H9 (cell line): ENCODE results near the gene SNX2. TPM values are rescaled to one million over a fixed set of nuclear protein-coding genes. Genes with fewer than 3 reads are reported as not detected.

Experiments used
- DNase-seq: peaks from one replicate; pipeline ENCODE4 v3.0.0-alpha.2; 2017
- H2AFZ ChIP-seq: one replicate; pipeline ENCODE4 v1.6.1; 2013; ENCODE audit warnings: mild to moderate bottlenecking, low read length, control low read depth, moderate library complexity
- H2AK5ac ChIP-seq: 2 replicates; pipeline ENCODE4 v1.6.1; 2013; ENCODE audit warnings: low read length, control low read depth, mixed read lengths; ENCODE audit not compliant: insufficient read length
- H2BK120ac ChIP-seq: one replicate; pipeline ENCODE4 v1.6.1; 2013; ENCODE audit warnings: low read depth, mild to moderate bottlenecking, low read length, control low read depth, inconsistent platforms; ENCODE audit not compliant: poor library complexity, severe bottlenecking
- H2BK12ac ChIP-seq: 2 replicates; pipeline ENCODE4 v1.6.1; 2013; ENCODE audit warnings: low read length, control low read depth, mixed read lengths, low read depth; ENCODE audit not compliant: insufficient read length
- H2BK15ac ChIP-seq: 2 replicates; pipeline ENCODE4 v1.6.1; 2013; ENCODE audit warnings: low read depth, low read length, control low read depth
- H2BK20ac ChIP-seq: one replicate; pipeline ENCODE4 v1.6.1; 2013; ENCODE audit warnings: low read depth, mild to moderate bottlenecking, low read length, control low read depth, inconsistent platforms; ENCODE audit not compliant: poor library complexity, severe bottlenecking
- H2BK5ac ChIP-seq: 2 replicates; pipeline ENCODE4 v1.6.1; 2013; ENCODE audit warnings: low read length, control low read depth, mixed read lengths; ENCODE audit not compliant: insufficient read length
- H3K14ac ChIP-seq: 2 replicates; pipeline ENCODE4 v1.6.1; 2013; ENCODE audit warnings: low read length, control low read depth; ENCODE audit not compliant: insufficient read depth
- H3K18ac ChIP-seq: 2 replicates; pipeline ENCODE4 v1.6.1; 2013; ENCODE audit warnings: low read depth, mild to moderate bottlenecking, mixed read lengths, low read length, control low read depth; ENCODE audit not compliant: insufficient read length
- H3K23ac ChIP-seq: 2 replicates; pipeline ENCODE4 v1.6.1; 2013; ENCODE audit warnings: low read length, control low read depth, mixed read lengths, low read depth; ENCODE audit not compliant: insufficient read length
- H3K23me2 ChIP-seq: 2 replicates; pipeline ENCODE4 v1.6.1; 2013; ENCODE audit warnings: low read depth, mild to moderate bottlenecking, mixed read lengths, low read length, control low read depth; ENCODE audit not compliant: insufficient read length, poor library complexity, severe bottlenecking
- H3K27ac ChIP-seq: 2 replicates; pipeline ENCODE4 v1.5.1; 2013; ENCODE audit warnings: low read length, control low read depth, mixed read lengths, low read depth; ENCODE audit not compliant: insufficient read length
- H3K27me3 ChIP-seq: 2 replicates; pipeline ENCODE4 v1.6.1; 2013; ENCODE audit warnings: low read length, control low read depth, inconsistent platforms; ENCODE audit not compliant: insufficient read depth
- H3K4ac ChIP-seq: 2 replicates; pipeline ENCODE4 v1.6.1; 2013; ENCODE audit warnings: low read depth, mild to moderate bottlenecking, control low read depth, inconsistent platforms, low read length, moderate library complexity
- H3K4me1 ChIP-seq: 2 replicates; pipeline ENCODE4 v1.6.1; 2013; ENCODE audit warnings: low read length, control low read depth, inconsistent platforms; ENCODE audit not compliant: insufficient read depth
- H3K4me2 ChIP-seq: 2 replicates; pipeline ENCODE4 v1.6.1; 2013; ENCODE audit warnings: low read length, control low read depth, mixed read lengths; ENCODE audit not compliant: insufficient read length, insufficient read depth
- H3K56ac ChIP-seq: 2 replicates; pipeline ENCODE4 v1.6.1; 2013; ENCODE audit warnings: low read depth, mild to moderate bottlenecking, mixed read lengths, low read length, control low read depth; ENCODE audit not compliant: insufficient read length
- H3K79me1 ChIP-seq: 2 replicates; pipeline ENCODE4 v1.6.1; 2013; ENCODE audit warnings: low read depth, mild to moderate bottlenecking, moderate library complexity, low read length, control low read depth, inconsistent platforms; ENCODE audit not compliant: insufficient read depth, poor library complexity, severe bottlenecking
- H3K79me2 ChIP-seq: 2 replicates; pipeline ENCODE4 v1.6.1; 2013; ENCODE audit warnings: low read length, control low read depth, inconsistent platforms; ENCODE audit not compliant: insufficient read depth
- H3K9ac ChIP-seq: 2 replicates; pipeline ENCODE4 v1.6.1; 2013; ENCODE audit warnings: low read length, control low read depth, mixed read lengths; ENCODE audit not compliant: insufficient read length; ENCODE audit errors: extremely low read depth
- H3K9me3 ChIP-seq: one replicate; pipeline ENCODE4 v1.6.1; 2013; ENCODE audit warnings: low read depth, low read length, inconsistent platforms; ENCODE audit not compliant: control insufficient read depth
- H3T11ph ChIP-seq: one replicate; pipeline ENCODE4 v1.6.1; 2013; ENCODE audit warnings: mild to moderate bottlenecking, low read length, control low read depth, inconsistent platforms
- H4K20me1 ChIP-seq: one replicate; pipeline ENCODE4 v1.6.1; 2013; ENCODE audit not compliant: control insufficient read depth, insufficient read length, insufficient read depth
- H4K5ac ChIP-seq: 2 replicates; pipeline ENCODE4 v1.6.1; 2013; ENCODE audit warnings: low read depth, mild to moderate bottlenecking, mixed read lengths, low read length, control low read depth; ENCODE audit not compliant: insufficient read length
- H4K8ac ChIP-seq: replicated peaks from 2 replicates; pipeline ENCODE4 v1.6.1; 2013; ENCODE audit warnings: low read length, control low read depth, mixed read lengths, low read depth; ENCODE audit not compliant: insufficient read length
- H4K91ac ChIP-seq: 2 replicates; pipeline ENCODE4 v1.6.1; 2013; ENCODE audit warnings: low read depth, mild to moderate bottlenecking, moderate library complexity, mixed read lengths, low read length, control low read depth; ENCODE audit not compliant: insufficient read length
- H3K27ac Mint-ChIP-seq, 3 experiments: 2 replicates in 2 of 3; 3 replicates in 1 of 3; pipeline ENCODE4 v1.8.0; 2020 to 2021; ENCODE audit warnings: mixed read lengths in 3 of 3, mild to moderate bottlenecking in 1 of 3, moderate library complexity in 1 of 3
- H3K27me3 Mint-ChIP-seq: 2 replicates; pipeline ENCODE4 v1.8.0; 2021; ENCODE audit warnings: low read depth, mild to moderate bottlenecking, moderate library complexity, mixed read lengths
- H3K36me3 Mint-ChIP-seq, 3 experiments: 2 replicates in 2 of 3; 3 replicates in 1 of 3; pipeline ENCODE4 v1.8.0; 2020 to 2021; ENCODE audit warnings: low read depth in 3 of 3, mixed read lengths in 3 of 3; ENCODE audit not compliant: insufficient read depth in 1 of 3
- H3K4me1 Mint-ChIP-seq, 2 experiments: 2 replicates each; pipeline ENCODE4 v1.8.0; 2020; ENCODE audit warnings: mixed read lengths in 2 of 2
- H3K4me3 Mint-ChIP-seq, 2 experiments: 2 replicates in 1 of 2; 3 replicates in 1 of 2; pipeline ENCODE4 v1.8.0; 2020 to 2021; ENCODE audit warnings: mild to moderate bottlenecking in 2 of 2, mixed read lengths in 2 of 2, moderate library complexity in 1 of 2
- H3K9me3 Mint-ChIP-seq, 2 experiments: 2 replicates in 1 of 2; 3 replicates in 1 of 2; pipeline ENCODE4 v1.8.0; 2020; ENCODE audit warnings: mild to moderate bottlenecking in 2 of 2, mixed read lengths in 2 of 2, moderate library complexity in 1 of 2
- WGBS: extraction: QIAGEN DNeasy Blood & Tissue Kit; methylation state at CpG from one replicate; pipeline ENCODE4 v1.1.7; 2013; ENCODE audit warnings: missing lambda C conversion rate, low lambda C conversion rate, mixed read lengths; ENCODE audit not compliant: insufficient read length; ENCODE audit errors: extremely low coverage; 5-methylcytosine and 5-hydroxymethylcytosine counted together
- total RNA-seq: library from RNA; stranded (reverse); gene quantifications from 2 replicates; pipeline ENCODE4 v1.2.1, GENCODE V29; 2021
- TF ChIP-seq, protein P1 (sequence below): fragments of 200-600 bp; sonication (generic); conservative IDR thresholded peaks from 3 replicates; pipeline ENCODE4 v1.8.0; 2021; ENCODE audit warnings: antibody characterized with exemption, mild to moderate bottlenecking

The SNX2 gene
- total RNA-seq, 1 experiment from 2014 or later: 62.6 TPM

GRCh38 chr5:122741681-122742080 lies 33.2 kb upstream of the SNX2 start:
- H3K79me2 ChIP-seq: no peaks in the 10 kb centered on the region
- H3K79me1 ChIP-seq: no peaks in the 10 kb centered on the region
- H3K27me3 ChIP-seq: no peaks in the 10 kb centered on the region
- no peak overlapping the region for H3K4ac ChIP-seq
- Mint-ChIP-seq H3K27ac (no peak overlapping the region), H3K27me3 (no peaks in the 10 kb centered on the region), H3K9me3 (no peaks in the 10 kb centered on the region), H3K36me3 (no peaks in the 10 kb centered on the region), H3K4me1 (0 out of 4 replicates have a peak, but pooled peaks cover 0 to under 1% of the 10 kb centered on the region in 2 experiments), H3K4me3 (no peak overlapping the region)
- no peak overlapping the region for H2BK5ac ChIP-seq
- no peaks in the 10 kb centered on the region for H3K4me1 ChIP-seq
- no peak overlapping the region for H4K8ac ChIP-seq
- H2BK20ac ChIP-seq: no peak overlapping the region
- H3K27ac ChIP-seq: no peak overlapping the region
- no CpG with 5 or more reads among the region's 2 CpGs for WGBS
- H3K56ac ChIP-seq: no peak overlapping the region
- H4K91ac ChIP-seq: no peak overlapping the region
- TF ChIP-seq, protein P1, sequence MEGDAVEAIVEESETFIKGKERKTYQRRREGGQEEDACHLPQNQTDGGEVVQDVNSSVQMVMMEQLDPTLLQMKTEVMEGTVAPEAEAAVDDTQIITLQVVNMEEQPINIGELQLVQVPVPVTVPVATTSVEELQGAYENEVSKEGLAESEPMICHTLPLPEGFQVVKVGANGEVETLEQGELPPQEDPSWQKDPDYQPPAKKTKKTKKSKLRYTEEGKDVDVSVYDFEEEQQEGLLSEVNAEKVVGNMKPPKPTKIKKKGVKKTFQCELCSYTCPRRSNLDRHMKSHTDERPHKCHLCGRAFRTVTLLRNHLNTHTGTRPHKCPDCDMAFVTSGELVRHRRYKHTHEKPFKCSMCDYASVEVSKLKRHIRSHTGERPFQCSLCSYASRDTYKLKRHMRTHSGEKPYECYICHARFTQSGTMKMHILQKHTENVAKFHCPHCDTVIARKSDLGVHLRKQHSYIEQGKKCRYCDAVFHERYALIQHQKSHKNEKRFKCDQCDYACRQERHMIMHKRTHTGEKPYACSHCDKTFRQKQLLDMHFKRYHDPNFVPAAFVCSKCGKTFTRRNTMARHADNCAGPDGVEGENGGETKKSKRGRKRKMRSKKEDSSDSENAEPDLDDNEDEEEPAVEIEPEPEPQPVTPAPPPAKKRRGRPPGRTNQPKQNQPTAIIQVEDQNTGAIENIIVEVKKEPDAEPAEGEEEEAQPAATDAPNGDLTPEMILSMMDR: no peak
- H3T11ph ChIP-seq: no peak overlapping the region
- no peak overlapping the region for H3K9ac ChIP-seq
- H4K20me1 ChIP-seq: no peaks in the 10 kb centered on the region
- no peak overlapping the region for H3K23ac ChIP-seq
- no peak overlapping the region for H3K4me2 ChIP-seq
- H2BK12ac ChIP-seq: no peak overlapping the region
- H2BK15ac ChIP-seq: no peak overlapping the region
- H2AK5ac ChIP-seq: no peak overlapping the region
- no peaks in the 10 kb centered on the region for H3K23me2 ChIP-seq
- H4K5ac ChIP-seq: no peak overlapping the region
- H2BK120ac ChIP-seq: no peak overlapping the region
- H3K9me3 ChIP-seq: no peaks in the 10 kb centered on the region
- no peak for DNase-seq
- no peak overlapping the region for H2AFZ ChIP-seq
- no peak overlapping the region for H3K18ac ChIP-seq
- H3K14ac ChIP-seq: no peak overlapping the region
